ENCODE measurements around the gene FZD1. TPM values are rescaled to one million over a fixed set of nuclear protein-coding genes. Genes with fewer than 3 reads are reported as not detected.

FZD1 gene
- total RNA-seq, 1 experiment from 2014 or later, result 0.61 TPM

DNA sequence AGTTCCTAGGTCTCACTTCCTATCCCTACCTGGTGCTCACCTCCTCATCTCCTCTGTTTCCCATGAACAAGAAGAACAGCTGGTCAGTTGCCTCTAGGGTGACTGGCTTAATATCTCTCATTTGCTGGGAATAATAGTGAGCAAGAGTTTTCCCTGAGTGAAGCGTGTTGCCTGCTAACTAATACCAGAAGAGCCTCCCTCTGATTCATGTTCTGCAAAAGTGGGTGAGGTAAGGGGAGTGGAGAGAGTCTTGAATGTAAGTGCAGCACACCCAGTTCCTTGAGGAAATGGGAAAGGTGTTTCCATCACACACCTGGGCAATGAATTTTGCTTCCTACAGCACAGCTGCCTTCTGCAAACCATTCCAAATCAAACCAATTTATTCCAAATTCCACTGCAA is 29.6 kb downstream of the FZD1 start:
- Histone ChIP-seq H4K20me1 (ENCODE audit: control insufficient read depth, insufficient read depth, insufficient read length) (no peaks in the 10 kb centered on the region), H3K4me1 (ENCODE audit: insufficient read depth, low read length) (no peaks in the 10 kb centered on the region), H3K9me3 (ENCODE audit: control insufficient read depth, low read depth, low read length) (no peaks in the 10 kb centered on the region), H2BK120ac (ENCODE audit: low read depth, low read length, poor library complexity, severe bottlenecking) (no peak overlapping the region), H2AFZ (ENCODE audit: low read length) (no peak overlapping the region), H2AK5ac (ENCODE audit: insufficient read length, low read length) (no peak overlapping the region), H3K14ac (ENCODE audit: insufficient read depth, low read length) (no peak overlapping the region), H2BK20ac (ENCODE audit: low read depth, low read length, poor library complexity, severe bottlenecking) (no peak overlapping the region), H3T11ph (ENCODE audit: low read length) (no peak overlapping the region), H4K91ac (ENCODE audit: insufficient read length, low read depth, low read length) (no peak overlapping the region), H3K9ac (ENCODE audit: extremely low read depth, insufficient read length, low read length) (no peak overlapping the region), H3K4ac (ENCODE audit: low read depth, low read length) (no peak overlapping the region), H4K5ac (ENCODE audit: insufficient read length, low read depth, low read length) (no peak overlapping the region), H3K79me1 (ENCODE audit: insufficient read depth, low read depth, low read length, poor library complexity, severe bottlenecking) (no peaks in the 10 kb centered on the region), H2BK5ac (ENCODE audit: insufficient read length, low read length) (no peak overlapping the region), H3K27me3 (ENCODE audit: insufficient read depth, low read length) (no peaks in the 10 kb centered on the region), H3K23me2 (ENCODE audit: insufficient read length, low read depth, low read length, poor library complexity, severe bottlenecking) (no peaks in the 10 kb centered on the region), H2BK12ac (ENCODE audit: insufficient read length, low read depth, low read length) (no peak overlapping the region), H3K56ac (ENCODE audit: insufficient read length, low read depth, low read length) (no peak overlapping the region), H2BK15ac (ENCODE audit: low read depth, low read length) (no peak overlapping the region), H3K27ac (ENCODE audit: insufficient read length, low read depth, low read length) (no peak overlapping the region), H3K4me2 (ENCODE audit: insufficient read depth, insufficient read length, low read length) (no peak overlapping the region), H3K18ac (ENCODE audit: insufficient read length, low read depth, low read length) (no peak overlapping the region), H3K23ac (ENCODE audit: insufficient read length, low read depth, low read length) (no peak overlapping the region), H3K79me2 (ENCODE audit: insufficient read depth, low read length) (no peaks in the 10 kb centered on the region), H4K8ac (replicated peaks; ENCODE audit: insufficient read length, low read depth, low read length) (no peak overlapping the region)
- TF ChIP-seq, protein P1, sequence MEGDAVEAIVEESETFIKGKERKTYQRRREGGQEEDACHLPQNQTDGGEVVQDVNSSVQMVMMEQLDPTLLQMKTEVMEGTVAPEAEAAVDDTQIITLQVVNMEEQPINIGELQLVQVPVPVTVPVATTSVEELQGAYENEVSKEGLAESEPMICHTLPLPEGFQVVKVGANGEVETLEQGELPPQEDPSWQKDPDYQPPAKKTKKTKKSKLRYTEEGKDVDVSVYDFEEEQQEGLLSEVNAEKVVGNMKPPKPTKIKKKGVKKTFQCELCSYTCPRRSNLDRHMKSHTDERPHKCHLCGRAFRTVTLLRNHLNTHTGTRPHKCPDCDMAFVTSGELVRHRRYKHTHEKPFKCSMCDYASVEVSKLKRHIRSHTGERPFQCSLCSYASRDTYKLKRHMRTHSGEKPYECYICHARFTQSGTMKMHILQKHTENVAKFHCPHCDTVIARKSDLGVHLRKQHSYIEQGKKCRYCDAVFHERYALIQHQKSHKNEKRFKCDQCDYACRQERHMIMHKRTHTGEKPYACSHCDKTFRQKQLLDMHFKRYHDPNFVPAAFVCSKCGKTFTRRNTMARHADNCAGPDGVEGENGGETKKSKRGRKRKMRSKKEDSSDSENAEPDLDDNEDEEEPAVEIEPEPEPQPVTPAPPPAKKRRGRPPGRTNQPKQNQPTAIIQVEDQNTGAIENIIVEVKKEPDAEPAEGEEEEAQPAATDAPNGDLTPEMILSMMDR (conservative IDR thresholded peaks at IDR 0.05), result no peak
- H3K36me3 Mint-ChIP-seq (ENCODE audit: insufficient read depth in 1 of 3, low read depth in 3 of 3), result peaks cover 0 to 8% (median 0%) of the 10 kb centered on the region in 3 experiments; a peak in 3 of 7 replicates
- no peak overlapping the region for H3K4me3 Mint-ChIP-seq
- peaks cover 0 to 3% of the 10 kb centered on the region in 2 experiments; a peak in 1 of 4 replicates for H3K4me1 Mint-ChIP-seq
- H3K27me3 Mint-ChIP-seq (ENCODE audit: low read depth), result peaks cover 19% of the 10 kb centered on the region
- no peak overlapping the region for H3K27ac Mint-ChIP-seq
- no peak for DNase-seq
- peaks cover 2 to 6% of the 10 kb centered on the region in 2 experiments; a peak in 4 of 5 replicates for H3K9me3 Mint-ChIP-seq
- WGBS (ENCODE audit: extremely low coverage, insufficient read length, low lambda C conversion rate), result no CpG with 5 or more reads among the region's 1 CpG
